ENCODE measurements around the gene ADAMTSL3.

Gene ADAMTSL3

GRCh38 chr15:83708328-83708727 is 54.4 kb downstream of the ADAMTSL3 start:
- no peak for DNase-seq (ENCODE audit: low read depth)

- no peak for DNase-seq (ENCODE audit: low read depth)
Measured at GRCh38 chr15:83709241-83709640, 55.3 kb downstream of the ADAMTSL3 start.

- DNase-seq (ENCODE audit: low read depth): no peak
Measured at GRCh38 chr15:83709811-83710210, 55.9 kb downstream of the ADAMTSL3 start.

GRCh38 chr15:83710452-83710851 is 56.5 kb downstream of the ADAMTSL3 start:
- no peak for DNase-seq (ENCODE audit: low read depth)

GRCh38 chr15:83711236-83711635 is 57.3 kb downstream of the ADAMTSL3 start:
- DNase-seq (ENCODE audit: low read depth): no peak

- no peak for DNase-seq (ENCODE audit: low read depth)
Measured at GRCh38 chr15:83713242-83713641, 59.3 kb downstream of the ADAMTSL3 start.

- DNase-seq (ENCODE audit: low read depth): no peak
Measured at GRCh38 chr15:83714939-83715628, 61.2 kb downstream of the ADAMTSL3 start.

- DNase-seq (ENCODE audit: low read depth): no peak
Measured at GRCh38 chr15:83716605-83717004, 62.7 kb downstream of the ADAMTSL3 start.

- DNase-seq (ENCODE audit: low read depth): no peak
Measured at GRCh38 chr15:83717010-83717409, 63.1 kb downstream of the ADAMTSL3 start.

GRCh38 chr15:83720468-83720867 is 66.5 kb downstream of the ADAMTSL3 start:
- no peak for DNase-seq (ENCODE audit: low read depth)

GRCh38 chr15:83721031-83721430 is 67.1 kb downstream of the ADAMTSL3 start:
- DNase-seq (ENCODE audit: low read depth): no peak

GRCh38 chr15:83721981-83722380 is 68.1 kb downstream of the ADAMTSL3 start:
- DNase-seq (ENCODE audit: low read depth): no peak

GRCh38 chr15:83723216-83723615 is 69.3 kb downstream of the ADAMTSL3 start:
- DNase-seq (ENCODE audit: low read depth): no peak

- no peak for DNase-seq (ENCODE audit: low read depth)
Measured at GRCh38 chr15:83732196-83732595, 78.3 kb downstream of the ADAMTSL3 start.

- DNase-seq (ENCODE audit: low read depth): no peak
Measured at GRCh38 chr15:83732770-83733169, 78.8 kb downstream of the ADAMTSL3 start.

GRCh38 chr15:83733206-83733605 is 79.3 kb downstream of the ADAMTSL3 start:
- no peak for DNase-seq (ENCODE audit: low read depth)

GRCh38 chr15:83733691-83734090 is 79.8 kb downstream of the ADAMTSL3 start:
- no peak for DNase-seq (ENCODE audit: low read depth)

GRCh38 chr15:83734487-83734886 is 80.6 kb downstream of the ADAMTSL3 start:
- DNase-seq (ENCODE audit: low read depth): no peak

- DNase-seq (ENCODE audit: low read depth): no peak
Measured at GRCh38 chr15:83739629-83740028, 85.7 kb downstream of the ADAMTSL3 start.

GRCh38 chr15:83745771-83746170 is 91.8 kb downstream of the ADAMTSL3 start:
- DNase-seq (ENCODE audit: low read depth): no peak

GRCh38 chr15:83746231-83746630 is 92.3 kb downstream of the ADAMTSL3 start:
- DNase-seq (ENCODE audit: low read depth): no peak

GRCh38 chr15:83747050-83747717 is 93.3 kb downstream of the ADAMTSL3 start:
- DNase-seq (ENCODE audit: low read depth): no peak

- no peak for DNase-seq (ENCODE audit: low read depth)
Measured at GRCh38 chr15:83747718-83748110, 93.8 kb downstream of the ADAMTSL3 start.

Data from activated T-cell treated with anti-CD3 and anti-CD28 coated beads for 1 hour (primary cell).